Activated CD8-positive, alpha-beta T cell treated with anti-CD3 and anti-CD28 coated beads, Interleukin-2, amount 10 ng/mL, durations not matched to agents 7 days and 5 days (primary cell): ENCODE measurements around the gene MS4A6E. TPM values are rescaled to one million over a fixed set of nuclear protein-coding genes. Genes with fewer than 3 reads are reported as not detected.

ENCODE experiments used
- ATAC-seq: fragments of 150-1000 bp; cut with Tn5 transposase; one replicate; pipeline ENCODE4 v1.10.0; 2021; ENCODE audit warnings: moderate library complexity
- CTCF ChIA-PET: fragments of 350-600 bp; sonication (Branson Sonifier 250); formaldehyde crosslinking; loops from one replicate; lab custom pipeline; 2021; ENCODE audit warnings: antibody characterized with exemption; lab: Charles Lee
- POLR2A ChIA-PET: fragments of 350-600 bp; sonication (Branson Sonifier 250); formaldehyde crosslinking; loops from one replicate; lab custom pipeline; 2021; ENCODE audit warnings: antibody characterized with exemption; lab: Charles Lee
- DNase-seq: peaks from one replicate; pipeline ENCODE4 v3.0.0-alpha.2; 2020
- H3K27ac Mint-ChIP-seq: one replicate; pipeline ENCODE4 v1.8.0; 2021; ENCODE audit warnings: mild to moderate bottlenecking, mixed read lengths
- H3K27me3 Mint-ChIP-seq: one replicate; pipeline ENCODE4 v1.8.0; 2021; ENCODE audit warnings: low read depth, mixed read lengths
- H3K36me3 Mint-ChIP-seq: one replicate; pipeline ENCODE4 v1.8.0; 2021; ENCODE audit warnings: low read depth, mixed read lengths
- H3K4me1 Mint-ChIP-seq: one replicate; pipeline ENCODE4 v1.8.0; 2021; ENCODE audit warnings: low read depth, mixed read lengths
- H3K4me3 Mint-ChIP-seq: one replicate; pipeline ENCODE4 v1.8.0; 2021; ENCODE audit warnings: mild to moderate bottlenecking, mixed read lengths
- H3K9me3 Mint-ChIP-seq: one replicate; pipeline ENCODE4 v1.8.0; 2022; ENCODE audit warnings: mixed read lengths; ENCODE audit not compliant: insufficient read depth
- total RNA-seq, 2 experiments: library from RNA; stranded (reverse); gene quantifications; one replicate each; pipeline ENCODE4 v1.2.3, GENCODE V29; 2021

MS4A6E gene
- total RNA-seq, 2 experiments from 2014 or later = not detected

DNA sequence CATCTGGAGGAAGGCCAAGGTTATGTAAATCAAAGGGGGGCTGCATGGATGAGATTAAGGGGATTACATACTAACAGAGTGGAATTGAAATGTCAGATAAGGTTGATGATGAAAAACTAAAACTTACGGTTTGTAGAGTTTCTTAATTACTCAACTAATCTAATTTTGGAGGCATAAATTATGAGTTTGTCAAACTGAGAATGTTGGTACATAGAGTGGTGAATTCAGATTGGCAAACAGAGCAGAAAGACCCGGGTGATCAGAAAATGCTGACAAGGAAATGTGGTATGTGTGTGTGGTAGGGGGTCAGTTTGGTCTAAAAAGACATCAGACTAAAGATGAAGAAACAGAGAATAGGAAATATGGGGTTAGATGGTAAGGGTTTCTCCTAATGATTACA, 11.0 kb downstream of the MS4A6E start:
- DNase-seq = no peak
- Mint-ChIP-seq H3K9me3 (no peaks in the 10 kb centered on the region), H3K4me1 (no peaks in the 10 kb centered on the region), H3K36me3 (no peaks in the 10 kb centered on the region), H3K4me3 (no peak overlapping the region), H3K27ac (no peak overlapping the region), H3K27me3 (peaks cover 19% of the 10 kb centered on the region)
- POLR2A ChIA-PET = no interaction called here
- CTCF ChIA-PET = no interaction called here
- no peak for ATAC-seq

DNA sequence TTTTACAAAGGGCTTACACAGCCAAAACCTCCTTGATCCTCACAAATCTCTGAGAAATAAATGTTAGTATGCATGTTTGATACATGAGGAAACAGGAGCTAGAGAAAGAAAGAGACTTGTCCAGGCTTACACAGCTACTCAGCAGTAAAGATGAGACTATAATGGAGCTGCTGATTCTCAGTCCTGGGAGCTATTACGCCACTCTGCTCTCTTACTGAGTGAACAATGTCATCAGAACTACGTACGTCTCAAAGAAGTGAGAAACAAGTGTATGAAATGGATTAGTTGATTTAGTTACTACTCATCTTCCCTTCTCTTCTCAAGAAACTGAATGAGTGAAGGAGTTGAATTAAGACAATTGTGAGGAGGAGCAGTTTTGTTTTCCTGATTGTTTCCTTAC, 12.3 kb downstream of the MS4A6E start:
- ChIA-PET CTCF (no interaction called here), POLR2A (no interaction called here)
- no peak overlapping the region for H3K4me3 Mint-ChIP-seq
- peaks cover 18% of the 10 kb centered on the region for H3K27me3 Mint-ChIP-seq
- ATAC-seq (no peak), DNase-seq (no peak)
- no peak overlapping the region for H3K27ac Mint-ChIP-seq
- H3K36me3 Mint-ChIP-seq = no peaks in the 10 kb centered on the region
- H3K9me3 Mint-ChIP-seq = no peaks in the 10 kb centered on the region
- no peaks in the 10 kb centered on the region for H3K4me1 Mint-ChIP-seq

DNA sequence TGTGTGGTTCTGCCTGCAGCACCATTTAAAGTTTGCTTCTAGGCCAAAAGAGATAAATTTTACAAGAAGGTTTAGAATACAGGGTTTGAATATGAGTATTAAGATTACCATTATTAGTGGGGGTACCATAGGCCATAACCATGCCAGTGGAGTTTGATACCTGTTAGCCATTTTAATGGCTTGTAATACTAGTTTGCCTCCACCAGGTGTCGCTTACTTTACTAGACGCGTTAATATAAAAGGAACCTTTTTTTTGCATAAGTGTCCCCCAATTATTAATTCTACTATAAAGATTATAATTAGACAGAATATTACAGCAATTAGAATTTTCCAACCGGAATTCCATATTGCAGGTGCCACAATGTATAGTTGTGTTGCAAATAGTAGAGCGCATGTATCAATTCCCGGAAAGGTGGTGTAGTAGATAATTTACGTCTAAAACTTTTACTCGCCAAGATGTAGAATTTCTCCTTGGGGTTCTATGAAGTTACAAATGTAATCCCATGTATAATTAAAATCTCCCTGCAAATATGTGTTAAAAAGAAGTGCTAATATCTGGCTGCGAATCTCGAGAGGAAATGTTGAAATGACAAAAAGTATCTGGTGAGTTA, 16.1 kb downstream of the MS4A6E start:
- Mint-ChIP-seq H3K4me3 (no peak overlapping the region), H3K4me1 (no peaks in the 10 kb centered on the region), H3K36me3 (no peaks in the 10 kb centered on the region), H3K27ac (no peak overlapping the region), H3K27me3 (peaks cover 9% of the 10 kb centered on the region), H3K9me3 (no peaks in the 10 kb centered on the region)
- POLR2A ChIA-PET = no interaction called here
- DNase-seq (peak; percentile 34), ATAC-seq (no peak)
- CTCF ChIA-PET = interaction anchor here (0.6 to 1.0 kb wide), 7 partner anchors 10 to 301 kb away, joined by 3 to 10 read pairs (median 3); no protein-coding TSS in a partner anchor

DNA sequence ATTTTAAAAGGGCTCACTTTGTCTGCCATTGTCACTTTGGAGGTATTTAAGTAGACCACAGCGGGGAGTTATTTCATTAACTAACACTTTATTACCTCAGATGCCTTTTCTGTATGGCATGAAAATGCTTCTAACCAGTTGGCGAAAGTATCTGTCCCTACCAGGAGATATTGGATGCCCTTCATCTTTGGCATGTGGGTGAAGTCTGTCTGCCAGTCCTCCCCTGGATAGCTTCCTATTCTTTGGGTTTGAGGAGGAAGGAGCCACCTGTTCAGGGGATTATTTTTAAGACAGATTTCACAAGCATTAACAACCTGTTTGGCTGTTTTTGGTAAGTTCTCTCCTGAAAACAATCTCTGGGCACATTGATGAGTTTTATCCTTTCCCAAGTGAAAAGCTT, 17.1 kb downstream of the MS4A6E start:
- Mint-ChIP-seq H3K4me3 (no peak overlapping the region), H3K27ac (no peak overlapping the region), H3K27me3 (peaks cover 9% of the 10 kb centered on the region), H3K9me3 (no peaks in the 10 kb centered on the region), H3K4me1 (no peaks in the 10 kb centered on the region), H3K36me3 (no peaks in the 10 kb centered on the region)
- CTCF ChIA-PET = interaction anchor here (1.1 kb wide), 1 partner anchor 293 kb away, joined by 3 read pairs; no protein-coding TSS in a partner anchor
- POLR2A ChIA-PET = no interaction called here
- ATAC-seq = no peak
- DNase-seq = no peak

DNA sequence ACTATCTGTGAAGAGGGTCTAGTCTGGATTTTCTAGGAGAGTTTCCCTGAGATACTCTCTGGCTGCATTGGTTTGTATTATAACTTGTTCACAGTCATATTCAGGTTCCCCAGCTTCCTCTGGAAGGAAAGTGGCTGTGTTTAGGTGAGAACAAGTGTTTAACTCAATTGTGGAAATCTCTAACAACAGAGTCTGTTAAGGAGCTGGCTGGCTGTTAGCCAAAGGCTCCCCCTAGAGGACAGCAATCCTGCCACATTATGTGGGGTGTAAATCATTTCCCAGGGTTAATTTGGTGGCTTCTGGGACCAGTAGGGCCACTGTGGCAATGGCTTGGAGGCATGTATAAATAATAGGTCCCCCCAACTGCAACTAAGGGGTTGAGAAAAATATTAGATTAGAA, 18.4 kb downstream of the MS4A6E start:
- no peak for ATAC-seq
- ChIA-PET POLR2A (no interaction called here), CTCF (interaction anchor here (0.7 to 1.1 kb wide), 5 partner anchors 11 to 1687 kb away, joined by 3 to 5 read pairs (median 3); no protein-coding TSS in a partner anchor)
- no peaks in the 10 kb centered on the region for H3K4me1 Mint-ChIP-seq
- no peak overlapping the region for H3K27ac Mint-ChIP-seq
- H3K9me3 Mint-ChIP-seq = no peaks in the 10 kb centered on the region
- H3K4me3 Mint-ChIP-seq = no peak overlapping the region
- H3K27me3 Mint-ChIP-seq = peaks cover 4% of the 10 kb centered on the region
- DNase-seq = peak; percentile 26
- H3K36me3 Mint-ChIP-seq = no peaks in the 10 kb centered on the region

DNA sequence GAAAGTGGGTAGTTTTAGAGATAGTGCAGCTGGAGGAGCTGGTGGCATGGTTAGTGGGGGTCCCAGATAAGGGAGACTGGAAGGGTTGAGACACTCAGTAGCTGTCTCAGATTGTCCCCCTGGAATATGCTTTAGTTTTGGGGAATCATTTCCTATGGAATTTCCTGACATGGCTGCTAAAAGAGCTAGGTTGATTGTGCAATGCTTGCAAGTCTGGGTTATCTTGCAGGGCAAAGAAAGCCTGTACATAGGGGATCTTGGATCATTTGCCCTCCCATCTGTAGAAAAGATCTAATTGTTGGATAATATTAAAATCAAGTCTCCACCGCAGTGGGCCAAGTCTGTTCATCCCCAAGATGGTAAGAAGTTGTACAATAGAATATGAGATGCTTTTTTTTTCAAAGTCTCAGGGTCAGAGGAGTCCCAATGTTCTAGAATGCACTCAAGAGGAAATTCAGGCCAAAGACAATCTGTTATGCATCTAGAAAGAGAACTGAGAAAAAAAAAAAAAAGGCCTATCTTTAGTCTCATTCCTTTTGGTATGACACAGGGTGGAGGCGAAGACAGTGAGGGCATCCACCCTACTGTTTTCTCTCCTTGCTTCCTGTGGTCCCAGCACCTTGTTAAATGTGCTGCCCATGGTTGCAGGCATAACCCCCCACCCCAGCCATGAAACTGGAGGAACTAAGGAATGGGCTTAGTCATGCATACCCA, 20.2 kb downstream of the MS4A6E start:
- POLR2A ChIA-PET = no interaction called here
- no peak overlapping the region for H3K4me3 Mint-ChIP-seq
- no peaks in the 10 kb centered on the region for H3K9me3 Mint-ChIP-seq
- H3K4me1 Mint-ChIP-seq = no peaks in the 10 kb centered on the region
- peaks cover 4% of the 10 kb centered on the region for H3K27me3 Mint-ChIP-seq
- CTCF ChIA-PET = no interaction called here
- no peaks in the 10 kb centered on the region for H3K36me3 Mint-ChIP-seq
- DNase-seq = no peak
- no peak for ATAC-seq
- H3K27ac Mint-ChIP-seq = no peak overlapping the region

DNA sequence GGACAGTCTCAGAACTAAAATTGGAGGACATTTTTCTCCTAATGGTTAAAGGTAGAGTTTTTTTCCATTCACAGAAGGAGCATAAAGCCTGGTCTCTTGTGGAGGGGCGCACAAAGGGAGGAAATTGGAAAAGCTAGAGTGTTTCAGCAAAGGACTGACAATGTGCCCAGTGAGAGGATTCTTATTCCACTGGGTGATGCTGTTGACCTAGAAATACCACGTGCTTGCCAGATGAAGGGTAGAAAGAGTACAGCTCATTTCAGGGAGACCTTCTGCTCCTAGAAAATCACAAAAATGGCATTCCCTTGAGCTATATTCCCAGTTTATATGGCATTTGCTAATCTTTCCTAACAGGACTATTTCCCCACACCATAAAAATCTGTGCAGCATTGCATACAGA, 21.1 kb downstream of the MS4A6E start:
- no peak overlapping the region for H3K4me3 Mint-ChIP-seq
- ATAC-seq (no peak), DNase-seq (no peak)
- no peaks in the 10 kb centered on the region for H3K9me3 Mint-ChIP-seq
- CTCF ChIA-PET = interaction anchor here (0.6 to 1.6 kb wide), 3 partner anchors 14 to 786 kb away, joined by 3 read pairs; no protein-coding TSS in a partner anchor
- POLR2A ChIA-PET = no interaction called here
- H3K4me1 Mint-ChIP-seq = no peaks in the 10 kb centered on the region
- peaks cover 6% of the 10 kb centered on the region for H3K27me3 Mint-ChIP-seq
- no peaks in the 10 kb centered on the region for H3K36me3 Mint-ChIP-seq
- no peak overlapping the region for H3K27ac Mint-ChIP-seq

DNA sequence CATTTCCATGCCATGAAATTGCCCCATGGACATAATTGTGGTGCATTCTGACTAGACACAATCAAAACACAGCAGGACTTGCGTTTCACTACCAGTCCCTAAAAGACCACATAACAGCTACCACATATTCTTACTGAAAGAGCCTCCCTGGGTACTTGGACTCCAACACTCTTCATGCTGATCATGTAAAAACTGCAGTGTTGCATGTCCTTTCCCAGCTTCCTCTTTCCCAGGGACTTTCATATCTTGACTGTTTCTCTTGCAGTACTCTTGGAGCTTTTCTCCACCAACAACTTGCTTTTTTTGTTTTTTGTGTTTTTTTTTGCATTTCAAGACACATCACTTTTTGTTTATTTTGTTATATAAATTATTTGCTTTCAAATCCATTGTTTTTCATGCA, 22.9 kb downstream of the MS4A6E start:
- ATAC-seq = no peak
- ChIA-PET CTCF (interaction anchor here (0.6 kb wide), 1 partner anchor 704 kb away, joined by 3 read pairs; no protein-coding TSS in a partner anchor), POLR2A (no interaction called here)
- H3K9me3 Mint-ChIP-seq = no peaks in the 10 kb centered on the region
- H3K36me3 Mint-ChIP-seq = no peaks in the 10 kb centered on the region
- DNase-seq = no peak
- H3K27me3 Mint-ChIP-seq = peaks cover 6% of the 10 kb centered on the region
- H3K4me3 Mint-ChIP-seq = no peak overlapping the region
- no peak overlapping the region for H3K27ac Mint-ChIP-seq
- no peaks in the 10 kb centered on the region for H3K4me1 Mint-ChIP-seq

DNA sequence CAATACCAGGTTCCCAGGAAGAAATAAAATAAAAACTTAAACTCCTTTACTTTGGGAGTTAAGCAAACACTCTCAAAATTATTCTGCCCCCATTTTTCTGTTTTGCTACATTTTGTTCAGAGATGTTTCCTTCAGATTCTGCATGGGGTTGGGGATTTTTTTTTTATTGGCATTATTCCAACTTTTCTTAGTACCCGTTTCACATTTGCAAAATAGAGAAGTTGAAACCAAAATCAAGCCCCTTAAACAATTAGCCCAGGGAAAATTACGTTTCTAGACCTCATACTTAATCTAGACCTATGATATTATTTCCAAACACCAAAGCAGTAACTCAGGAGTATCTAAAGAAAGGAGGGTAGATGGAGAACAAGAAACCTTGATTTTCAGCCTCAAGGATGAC, 30.7 kb downstream of the MS4A6E start:
- no peaks in the 10 kb centered on the region for H3K9me3 Mint-ChIP-seq
- no peak for ATAC-seq
- no peak overlapping the region for H3K4me3 Mint-ChIP-seq
- ChIA-PET CTCF (no interaction called here), POLR2A (no interaction called here)
- H3K27ac Mint-ChIP-seq = no peak overlapping the region
- no peak for DNase-seq
- no peaks in the 10 kb centered on the region for H3K36me3 Mint-ChIP-seq
- peaks cover 3% of the 10 kb centered on the region for H3K27me3 Mint-ChIP-seq
- no peaks in the 10 kb centered on the region for H3K4me1 Mint-ChIP-seq

DNA sequence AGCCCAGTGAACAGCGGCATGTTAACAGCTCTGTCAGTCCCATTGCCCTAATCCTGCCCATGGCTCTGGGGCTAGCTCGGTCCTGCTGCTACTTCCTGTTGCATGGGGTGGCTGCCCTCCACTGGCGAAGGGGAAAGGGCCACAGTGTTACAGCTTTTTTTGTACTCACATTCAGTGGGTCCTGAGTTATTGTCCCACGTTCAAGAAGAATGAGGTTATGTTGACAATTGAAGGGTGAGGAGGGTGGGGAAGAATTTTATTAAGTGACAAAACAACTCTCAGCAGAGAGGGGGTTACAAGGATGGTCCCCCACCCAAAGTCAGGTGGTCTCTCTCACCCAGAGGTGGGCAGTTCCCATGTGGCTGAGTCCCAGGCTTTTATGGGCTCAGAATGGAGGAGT, 33.6 kb downstream of the MS4A6E start:
- Mint-ChIP-seq H3K4me1 (no peaks in the 10 kb centered on the region), H3K4me3 (no peak overlapping the region), H3K27me3 (peaks cover 8% of the 10 kb centered on the region), H3K27ac (no peak overlapping the region), H3K9me3 (no peaks in the 10 kb centered on the region), H3K36me3 (no peaks in the 10 kb centered on the region)
- ATAC-seq = no peak
- POLR2A ChIA-PET = no interaction called here
- no peak for DNase-seq
- CTCF ChIA-PET = no interaction called here

DNA sequence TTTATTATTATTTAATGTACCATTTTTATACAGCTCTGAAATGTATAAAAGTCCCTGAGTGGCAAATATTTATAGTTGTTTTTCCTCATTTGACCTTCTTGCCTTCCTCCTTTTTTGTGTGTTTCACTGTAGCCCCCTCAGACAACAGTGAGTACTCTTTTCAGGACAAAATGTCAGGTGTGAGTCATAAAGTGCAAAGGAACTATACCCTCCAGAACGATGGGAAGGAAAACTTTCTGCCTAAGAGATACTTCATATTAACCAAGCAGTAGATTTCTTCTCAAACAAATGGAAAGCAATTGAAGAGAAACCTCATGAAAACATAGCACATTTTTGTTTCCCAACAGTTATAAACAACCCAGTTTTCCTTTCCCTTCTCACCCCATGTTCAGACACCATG, 35.2 kb downstream of the MS4A6E start:
- ChIA-PET POLR2A (no interaction called here), CTCF (interaction anchor here (1.0 to 2.8 kb wide), 6 partner anchors 20 to 267 kb away, joined by 3 to 33 read pairs (median 6); no protein-coding TSS in a partner anchor)
- no peak for ATAC-seq
- no peak for DNase-seq
- H3K27me3 Mint-ChIP-seq = peaks cover 8% of the 10 kb centered on the region
- no peaks in the 10 kb centered on the region for H3K9me3 Mint-ChIP-seq
- no peak overlapping the region for H3K4me3 Mint-ChIP-seq
- no peaks in the 10 kb centered on the region for H3K36me3 Mint-ChIP-seq
- H3K27ac Mint-ChIP-seq = no peak overlapping the region
- H3K4me1 Mint-ChIP-seq = no peaks in the 10 kb centered on the region
